Midbrain (tissue), 1 donor: ENCODE data around the gene SRP9.
A peak's percentile ranks its signal among the peaks of the same experiment; 100 is the strongest.

Source experiments
- DNase-seq: peaks from one replicate; lab custom pipeline; 2025; lab: John Stamatoyannopoulos, UW

The SRP9 gene

GRCh38 chr1:225777583-225778336, at the start of gene SRP9:
SRP9 (plus strand) TSS chr1:225777826; CDS start chr1:225777941, 115 bp downstream.
- peak; percentile 98 for DNase-seq

- no peak for DNase-seq
These were observed 46.1 kb upstream of the SRP9 start for GRCh38 chr1:225731491-225731890.

GRCh38 chr1:225733254-225733653, 44.4 kb upstream of the SRP9 start:
- no peak for DNase-seq

GRCh38 chr1:225735252-225736149, 42.1 kb upstream of the SRP9 start:
- no peak for DNase-seq

GRCh38 chr1:225736437-225737098, 41.1 kb upstream of the SRP9 start:
- no peak for DNase-seq

GRCh38 chr1:225737161-225737560, 40.5 kb upstream of the SRP9 start:
- DNase-seq: no peak

- no peak for DNase-seq
These were observed 39.8 kb upstream of the SRP9 start for GRCh38 chr1:225737866-225738265.

- no peak for DNase-seq
These were observed 38.9 kb upstream of the SRP9 start for GRCh38 chr1:225738763-225739162.

- DNase-seq: no peak
These were observed 38.0 kb upstream of the SRP9 start for GRCh38 chr1:225739542-225740107.

- no peak for DNase-seq
These were observed 32.9 kb upstream of the SRP9 start for GRCh38 chr1:225744745-225745144.

GRCh38 chr1:225745273-225745672, 32.4 kb upstream of the SRP9 start:
- no peak for DNase-seq

GRCh38 chr1:225746361-225747179, 31.1 kb upstream of the SRP9 start:
- DNase-seq: peak; percentile 32

- no peak for DNase-seq
These were observed 30.1 kb upstream of the SRP9 start for GRCh38 chr1:225747566-225747965.

GRCh38 chr1:225748529-225748928, 29.1 kb upstream of the SRP9 start:
- DNase-seq: no peak

- DNase-seq: no peak
These were observed 27.9 kb upstream of the SRP9 start for GRCh38 chr1:225749706-225750105.

- DNase-seq: no peak
These were observed 27.2 kb upstream of the SRP9 start for GRCh38 chr1:225750420-225750819.

- no peak for DNase-seq
These were observed 26.5 kb upstream of the SRP9 start for GRCh38 chr1:225750875-225751824.

GRCh38 chr1:225752245-225752644, 25.4 kb upstream of the SRP9 start:
- no peak for DNase-seq

GRCh38 chr1:225754940-225755641, 22.5 kb upstream of the SRP9 start:
- no peak for DNase-seq
